HepG2 (cell line): ENCODE data around the gene IFITM10. TPM values are rescaled to one million over a fixed set of nuclear protein-coding genes. Genes with fewer than 3 reads are reported as not detected.

Experiments
- ATAC-seq: fragments of 200-7000 bp; cut with Tn5 transposase; 3 replicates; pipeline ENCODE4 v1.9.1; 2020; ENCODE audit warnings: mild to moderate bottlenecking, moderate library complexity
- BruUV-seq: library from RNA; stranded (reverse); fragments of 400-500 nt; replicated peaks from 2 replicates; lab custom pipeline; 2021; lab: Mats Ljungman, UMichigan
- CTCF ChIA-PET: fragments of 300-600 bp; formaldehyde crosslinking; extraction: SDS; loops from one replicate; lab custom pipeline; 2021; ENCODE audit warnings: low total read pairs, inconsistent platforms, low intra/inter-chr PET ratio; lab: Yijun Ruan, JAX
- POLR2A ChIA-PET: fragments of 350-600 bp; sonication (Branson Sonifier 250); formaldehyde crosslinking; loops from one replicate; lab custom pipeline; 2020; ENCODE audit warnings: antibody characterized with exemption, inconsistent platforms; lab: Yijun Ruan, JAX
- DNase-seq: peaks from one replicate; pipeline ENCODE4 v3.0.0-alpha.2; 2015; ENCODE audit warnings: low spot score
- FAIRE-seq: peaks from 3 replicates; lab custom pipeline; 2011; peaks lifted over from hg19 to GRCh38; lab: Jason Lieb, UNC
- H2AFZ ChIP-seq: one replicate; pipeline ENCODE4 v1.6.1; 2011; ENCODE audit warnings: low read length, inconsistent platforms
- H3K27ac ChIP-seq: fragments of 300-600 bp; 3 replicates; pipeline ENCODE4 v1.8.0; 2011; ENCODE audit warnings: mixed run types, mild to moderate bottlenecking, mixed read lengths, low read length, inconsistent platforms; ENCODE audit not compliant: insufficient read depth; ENCODE audit errors: extremely low read length
- H3K27me3 ChIP-seq, 2 experiments: fragments of 200-600 bp in 1 of 2; 2 replicates in 1 of 2; 3 replicates in 1 of 2; pipeline versions ENCODE4 v1.6.0 to v1.8.0; 2011; ENCODE audit warnings: low read length in 2 of 2, mild to moderate bottlenecking in 2 of 2, moderate library complexity in 2 of 2, inconsistent platforms in 1 of 2; ENCODE audit not compliant: insufficient read depth in 2 of 2, control insufficient read depth in 1 of 2
- H3K36me3 ChIP-seq, 2 experiments: fragments of 200-600 bp in 1 of 2; replicated peaks in 1 of 2; 2 replicates in 1 of 2; 3 replicates in 1 of 2; pipeline versions ENCODE4 v1.5.1 to v1.8.0; 2011; ENCODE audit warnings: low read length in 2 of 2, inconsistent platforms in 1 of 2; ENCODE audit not compliant: insufficient read depth in 2 of 2, control insufficient read depth in 1 of 2
- H3K4me1 ChIP-seq: 2 replicates; pipeline ENCODE4 v1.5.1; 2012; ENCODE audit warnings: low read length, inconsistent platforms; ENCODE audit not compliant: insufficient read depth
- H3K4me2 ChIP-seq: 2 replicates; pipeline ENCODE4 v1.6.0; 2011; ENCODE audit warnings: low read depth, low read length, inconsistent platforms
- H3K4me3 ChIP-seq, 3 experiments: fragments of 200-600 bp in 1 of 3; sonication (generic), shearing (Covaris generic) in 1 of 3; replicated peaks in 1 of 3; 2 replicates each; pipeline ENCODE4 v1.5.1; 2011 to 2016; ENCODE audit warnings: low read length in 3 of 3, inconsistent platforms in 2 of 3, low read depth in 2 of 3, mild to moderate bottlenecking in 2 of 3, control low read depth in 1 of 3, mixed read lengths in 1 of 3; ENCODE audit not compliant: insufficient read depth in 1 of 3
- H3K79me2 ChIP-seq: one replicate; pipeline ENCODE4 v1.6.1; 2011; ENCODE audit warnings: low read length, inconsistent platforms; ENCODE audit not compliant: insufficient read depth
- H3K9ac ChIP-seq: 2 replicates; pipeline ENCODE4 v1.6.0; 2011; ENCODE audit warnings: mild to moderate bottlenecking, low read depth, low read length, inconsistent platforms; ENCODE audit not compliant: insufficient read depth
- H3K9me3 ChIP-seq: 2 replicates; pipeline ENCODE4 v1.5.1; 2012; ENCODE audit warnings: mild to moderate bottlenecking, low read length
- H4K20me1 ChIP-seq: 2 replicates; pipeline ENCODE4 v1.6.0; 2011; ENCODE audit warnings: inconsistent platforms, mild to moderate bottlenecking, low read length, moderate library complexity; ENCODE audit not compliant: insufficient read depth
- AHDC1 ChIP-seq: sonication (generic); formaldehyde crosslinking; IDR thresholded peaks from 2 replicates; pipeline ENCODE4 v1.5.1; 2020; ENCODE audit warnings: mild to moderate bottlenecking, missing genetic modification reagents, borderline replicate concordance
- CENPX ChIP-seq: sonication (generic); formaldehyde crosslinking; IDR thresholded peaks from 2 replicates; pipeline ENCODE4 v1.9.0; 2021; ENCODE audit warnings: mild to moderate bottlenecking, missing genetic modification reagents, moderate library complexity
- IRF2 ChIP-seq: IDR thresholded peaks from 2 replicates; pipeline ENCODE4 v1.6.1; 2018; ENCODE audit warnings: missing genetic modification reagents, missing compliant biosample characterization
- KDM5A ChIP-seq: fragments of 200-600 bp; sonication (generic); IDR thresholded peaks from 2 replicates; pipeline ENCODE4 v1.7.0; 2018; ENCODE audit warnings: antibody characterized with exemption, mild to moderate bottlenecking, low read length, borderline replicate concordance
- NFKB2 ChIP-seq: sonication (generic); formaldehyde crosslinking; IDR thresholded peaks from 2 replicates; pipeline ENCODE4 v1.4.0; 2020; ENCODE audit warnings: missing genetic modification reagents, borderline replicate concordance
- PHF20 ChIP-seq: sonication (generic); formaldehyde crosslinking; IDR thresholded peaks from 2 replicates; pipeline ENCODE4 v1.5.0; 2020; ENCODE audit warnings: mild to moderate bottlenecking, missing genetic modification reagents
- RFX5 ChIP-seq: IDR thresholded peaks from 2 replicates; pipeline ENCODE4 v1.6.1; 2011; ENCODE audit warnings: low read depth, low read length, improper control_type of control experiment
- SP1 ChIP-seq, 2 experiments: fragments of 450-650 bp in 1 of 2; sonication (generic) in 1 of 2; formaldehyde crosslinking in 1 of 2; IDR thresholded peaks; 2 replicates each; pipeline versions ENCODE4 v1.4.0 to v1.6.1; 2016 to 2020; ENCODE audit warnings: missing genetic modification reagents in 1 of 2
- THAP9 ChIP-seq: sonication (generic); formaldehyde crosslinking; IDR thresholded peaks from 2 replicates; pipeline ENCODE4; 2020; ENCODE audit warnings: missing genetic modification reagents, mild to moderate bottlenecking, borderline replicate concordance
- XBP1 ChIP-seq: sonication (generic); formaldehyde crosslinking; IDR thresholded peaks from 2 replicates; pipeline ENCODE4 v1.5.0; 2020; ENCODE audit warnings: missing genetic modification reagents
- ZNF501 ChIP-seq: sonication (generic); formaldehyde crosslinking; IDR thresholded peaks from 2 replicates; pipeline ENCODE4 v1.5.1; 2020; ENCODE audit warnings: mild to moderate bottlenecking, moderate library complexity, missing genetic modification reagents
- ZNF564 ChIP-seq: sonication (generic); formaldehyde crosslinking; IDR thresholded peaks from 2 replicates; pipeline ENCODE4 v1.8.1; 2023; ENCODE audit warnings: mild to moderate bottlenecking, missing genetic modification reagents
- ZNF567 ChIP-seq: sonication (generic); formaldehyde crosslinking; IDR thresholded peaks from 2 replicates; pipeline ENCODE4 v1.8.1; 2023; ENCODE audit warnings: mild to moderate bottlenecking, missing genetic modification reagents, borderline replicate concordance
- ZNF766 ChIP-seq: sonication (generic); formaldehyde crosslinking; IDR thresholded peaks from 2 replicates; pipeline ENCODE4 v1.5.0; 2020; ENCODE audit warnings: missing genetic modification reagents, borderline replicate concordance
- ZNF841 ChIP-seq: sonication (generic); formaldehyde crosslinking; IDR thresholded peaks from 2 replicates; pipeline ENCODE4 v1.8.1; 2023; ENCODE audit warnings: missing genetic modification reagents, borderline replicate concordance
- WGBS: methylation state at CpG from one replicate; pipeline ENCODE4 v1.1.6; 2017; ENCODE audit warnings: low lambda C conversion rate; 5-methylcytosine and 5-hydroxymethylcytosine counted together
- in situ Hi-C: cut with HindIII; loops from 2 replicates; pipeline ENCODE4 v1.10.0; 2017; ENCODE audit warnings: low pct_unique_long_range_greater_than_20kb; ENCODE audit not compliant: extremely low pct_ligation_motif_present
- intact Hi-C: fragments of 100-400 bp; cut with micrococcal nuclease; formaldehyde crosslinking; loops from one replicate; pipeline ENCODE4 v1.10.0; 2022; ENCODE audit not compliant: unreplicated experiment
- polyA plus RNA-seq, 8 experiments: library from polyadenylated mRNA; depleted of rRNA in 3 of 8; stranded (reverse) in 7 of 8; unstranded in 1 of 8; fragments of >200 nt; fragmentation: Illumina TruSeq in 4 of 8; extraction: Trizol in 4 of 8; gene quantifications; 2 replicates each; pipeline versions ENCODE4 v1.2.1 to v1.2.3, GENCODE V29; 2011 to 2016; ENCODE audit warnings: low read depth in 4 of 8, missing spikeins in 1 of 8, mixed read lengths in 1 of 8; ENCODE audit not compliant: insufficient read depth in 1 of 8
- total RNA-seq, 5 experiments: library from RNA; depleted of rRNA; stranded (reverse); fragments of >200 nt; fragmentation: Illumina TruSeq; extraction: Trizol; gene quantifications; 2 replicates each; pipeline ENCODE4 v1.2.3, GENCODE V29; 2016; ENCODE audit warnings: low read depth in 1 of 5

Gene IFITM10
- total and polyA plus RNA-seq, 2 of the 13 experiments (the other 11 are each of a cell fraction or from before 2014, with no cell fraction given): 0.09 to 0.13 TPM

GRCh38 chr11:1741741-1742140 lies 8.7 kb downstream of the IFITM10 start (continued):
- TF ChIP-seq KDM5A: no peak

- POLR2A ChIA-PET: no interaction called here
- TF ChIP-seq PHF20 (CRISPR knock-in tag) (no peak), ZNF766 (CRISPR knock-in tag) (no peak), AHDC1 (CRISPR knock-in tag) (no peak), SP1 (IDR thresholded peaks at IDR 0.05) (no peak), SP1 (CRISPR knock-in tag; IDR thresholded peaks at IDR 0.05) (no peak), THAP9 (no peak), RFX5 (no peak), XBP1 (CRISPR knock-in tag) (no peak), CENPX (CRISPR knock-in tag) (no peak), IRF2 (CRISPR knock-in tag) (no peak), ZNF564 (CRISPR knock-in tag) (no peak), ZNF841 (CRISPR knock-in tag) (no peak), NFKB2 (no peak), ZNF567 (CRISPR knock-in tag) (no peak), ZNF501 (CRISPR knock-in tag) (no peak)
Observed at GRCh38 chr11:1740786-1741530, 9.4 kb downstream of the IFITM10 start.

More at GRCh38 chr11:1740786-1741530, 9.4 kb downstream of the IFITM10 start:
- Histone ChIP-seq H3K9ac (no peak overlapping the region), H4K20me1 (no peaks in the 10 kb centered on the region), H3K27ac (no peak overlapping the region), H3K27me3 (peaks cover 0 to 38% of the 10 kb centered on the region in 2 experiments; a peak in 3 of 5 replicates), H3K36me3 (no peaks in the 10 kb centered on the region), H2AFZ (no peak overlapping the region), H3K79me2 (no peaks in the 10 kb centered on the region), H3K4me3 (no peak overlapping the region), H3K9me3 (peaks cover 13% of the 10 kb centered on the region), H3K4me1 (no peaks in the 10 kb centered on the region), H3K4me2 (no peak overlapping the region)
- no peak for ATAC-seq
- no TSS peak for BruUV-seq
- CTCF ChIA-PET: no interaction called here
- FAIRE-seq: no peak
- 34% methylated on average over 8 of the region's 8 CpGs for WGBS
- no peak for DNase-seq
- intact Hi-C loops: no loop called here
- in situ Hi-C loops: no loop called here
